Thyroid gland (tissue), 4 donors: ENCODE data around the gene MGMT.

Experiments used
- POLR2A ChIP-seq, 2 donors: fragments of 450-650 bp; IDR thresholded peaks; one replicate each; pipeline ENCODE4 v1.6.1; 2017; ENCODE audit warnings: antibody characterized with exemption in 2 of 2, mild to moderate bottlenecking in 2 of 2, moderate library complexity in 1 of 2
- TF ChIP-seq, protein P1 (sequence below), 6 experiments: fragments of 200-600 bp in 3 of 6; fragments of 450-650 bp in 3 of 6; sonication (generic) in 3 of 6; IDR thresholded peaks; one replicate each; pipeline ENCODE4 v1.5.1; 2016 to 2019; ENCODE audit warnings: antibody characterized with exemption in 6 of 6, mild to moderate bottlenecking in 2 of 6, inconsistent platforms in 1 of 6, moderate library complexity in 1 of 6

DNA sequence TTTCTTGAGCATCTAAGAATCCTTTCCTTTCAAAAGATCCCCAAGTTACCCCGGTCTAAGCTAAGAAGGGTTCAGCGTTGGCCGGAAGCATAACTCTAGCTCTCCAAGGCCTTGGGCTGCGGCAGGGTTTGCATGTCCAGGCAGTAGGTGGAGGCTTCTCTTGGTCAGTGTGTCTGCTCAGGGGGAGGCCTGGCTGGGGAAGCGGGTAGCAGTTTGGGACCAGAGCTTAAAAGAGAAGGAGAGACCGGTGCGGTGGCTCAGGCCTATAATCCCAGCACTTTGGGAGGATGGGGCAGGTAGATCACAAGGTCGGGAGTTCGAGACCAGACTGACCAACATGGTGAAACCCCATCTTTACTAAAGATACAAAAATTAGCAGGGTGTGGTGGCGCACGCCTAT lies 226.3 kb downstream of the MGMT start:
- TF ChIP-seq, protein P1, sequence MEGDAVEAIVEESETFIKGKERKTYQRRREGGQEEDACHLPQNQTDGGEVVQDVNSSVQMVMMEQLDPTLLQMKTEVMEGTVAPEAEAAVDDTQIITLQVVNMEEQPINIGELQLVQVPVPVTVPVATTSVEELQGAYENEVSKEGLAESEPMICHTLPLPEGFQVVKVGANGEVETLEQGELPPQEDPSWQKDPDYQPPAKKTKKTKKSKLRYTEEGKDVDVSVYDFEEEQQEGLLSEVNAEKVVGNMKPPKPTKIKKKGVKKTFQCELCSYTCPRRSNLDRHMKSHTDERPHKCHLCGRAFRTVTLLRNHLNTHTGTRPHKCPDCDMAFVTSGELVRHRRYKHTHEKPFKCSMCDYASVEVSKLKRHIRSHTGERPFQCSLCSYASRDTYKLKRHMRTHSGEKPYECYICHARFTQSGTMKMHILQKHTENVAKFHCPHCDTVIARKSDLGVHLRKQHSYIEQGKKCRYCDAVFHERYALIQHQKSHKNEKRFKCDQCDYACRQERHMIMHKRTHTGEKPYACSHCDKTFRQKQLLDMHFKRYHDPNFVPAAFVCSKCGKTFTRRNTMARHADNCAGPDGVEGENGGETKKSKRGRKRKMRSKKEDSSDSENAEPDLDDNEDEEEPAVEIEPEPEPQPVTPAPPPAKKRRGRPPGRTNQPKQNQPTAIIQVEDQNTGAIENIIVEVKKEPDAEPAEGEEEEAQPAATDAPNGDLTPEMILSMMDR (IDR thresholded peaks at IDR 0.05): no peak
- TF ChIP-seq POLR2A (IDR thresholded peaks at IDR 0.05): no peak
